Measurements from ENCODE around the gene MIPEP.

The MIPEP gene

GRCh38 chr13:23855360-23855759 is 33.8 kb downstream of the MIPEP start:
- Histone ChIP-seq H3K79me2 (ENCODE audit: low read length) (no peaks in the 10 kb centered on the region), H3K27ac (ENCODE audit: low read length) (no peak overlapping the region), H3K36me3 (replicated peaks; ENCODE audit: low read depth, low read length) (peaks cover 3% of the 10 kb centered on the region), H4K20me1 (ENCODE audit: insufficient read depth, low read length) (no peaks in the 10 kb centered on the region), H3K4me3 (ENCODE audit: low read length) (no peak overlapping the region), H3K9ac (ENCODE audit: low read length) (no peak overlapping the region), H3K9me3 (ENCODE audit: insufficient read depth, low read length) (no peaks in the 10 kb centered on the region), H2AFZ (ENCODE audit: low read depth, low read length) (no peak overlapping the region), H3K27me3 (ENCODE audit: low read depth, low read length) (no peaks in the 10 kb centered on the region), H3K4me2 (ENCODE audit: low read length) (no peak overlapping the region), H3K4me1 (ENCODE audit: low read length) (0 out of 2 replicates have a peak, but pooled peaks cover 5% of the 10 kb centered on the region)
- TF ChIP-seq, protein P1, sequence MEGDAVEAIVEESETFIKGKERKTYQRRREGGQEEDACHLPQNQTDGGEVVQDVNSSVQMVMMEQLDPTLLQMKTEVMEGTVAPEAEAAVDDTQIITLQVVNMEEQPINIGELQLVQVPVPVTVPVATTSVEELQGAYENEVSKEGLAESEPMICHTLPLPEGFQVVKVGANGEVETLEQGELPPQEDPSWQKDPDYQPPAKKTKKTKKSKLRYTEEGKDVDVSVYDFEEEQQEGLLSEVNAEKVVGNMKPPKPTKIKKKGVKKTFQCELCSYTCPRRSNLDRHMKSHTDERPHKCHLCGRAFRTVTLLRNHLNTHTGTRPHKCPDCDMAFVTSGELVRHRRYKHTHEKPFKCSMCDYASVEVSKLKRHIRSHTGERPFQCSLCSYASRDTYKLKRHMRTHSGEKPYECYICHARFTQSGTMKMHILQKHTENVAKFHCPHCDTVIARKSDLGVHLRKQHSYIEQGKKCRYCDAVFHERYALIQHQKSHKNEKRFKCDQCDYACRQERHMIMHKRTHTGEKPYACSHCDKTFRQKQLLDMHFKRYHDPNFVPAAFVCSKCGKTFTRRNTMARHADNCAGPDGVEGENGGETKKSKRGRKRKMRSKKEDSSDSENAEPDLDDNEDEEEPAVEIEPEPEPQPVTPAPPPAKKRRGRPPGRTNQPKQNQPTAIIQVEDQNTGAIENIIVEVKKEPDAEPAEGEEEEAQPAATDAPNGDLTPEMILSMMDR (IDR thresholded peaks at IDR 0.05; ENCODE audit: low read depth, low read length) = no peak
- TF ChIP-seq EZH2phosphoT487 (IDR thresholded peaks at IDR 0.05; ENCODE audit: low read depth) = no peak

GRCh38 chr13:23852351-23852750 is 36.8 kb downstream of the MIPEP start:
- H2AFZ ChIP-seq (ENCODE audit: low read depth, low read length) = no peak overlapping the region
- H3K4me3 ChIP-seq (ENCODE audit: low read length) = no peak overlapping the region
- no peaks in the 10 kb centered on the region for H3K79me2 ChIP-seq (ENCODE audit: low read length)
- H3K4me2 ChIP-seq (ENCODE audit: low read length) = no peak overlapping the region
- H3K9ac ChIP-seq (ENCODE audit: low read length) = no peak overlapping the region
- no peaks in the 10 kb centered on the region for H4K20me1 ChIP-seq (ENCODE audit: insufficient read depth, low read length)
- no peak for TF ChIP-seq EZH2phosphoT487 (IDR thresholded peaks at IDR 0.05; ENCODE audit: low read depth)
- TF ChIP-seq, protein P1 (IDR thresholded peaks at IDR 0.05; ENCODE audit: low read depth, low read length) = no peak
- no peaks in the 10 kb centered on the region for H3K27me3 ChIP-seq (ENCODE audit: low read depth, low read length)
- H3K36me3 ChIP-seq (replicated peaks; ENCODE audit: low read depth, low read length) = no peaks in the 10 kb centered on the region
- H3K4me1 ChIP-seq (ENCODE audit: low read length) = peaks cover 17% of the 10 kb centered on the region
- H3K27ac ChIP-seq (ENCODE audit: low read length) = no peak overlapping the region
- no peaks in the 10 kb centered on the region for H3K9me3 ChIP-seq (ENCODE audit: insufficient read depth, low read length)

GRCh38 chr13:23851106-23851505 is 38.1 kb downstream of the MIPEP start:
- no peaks in the 10 kb centered on the region for H3K79me2 ChIP-seq (ENCODE audit: low read length)
- no peak overlapping the region for H3K27ac ChIP-seq (ENCODE audit: low read length)
- no peaks in the 10 kb centered on the region for H3K36me3 ChIP-seq (replicated peaks; ENCODE audit: low read depth, low read length)
- H3K4me2 ChIP-seq (ENCODE audit: low read length) = no peak overlapping the region
- H3K27me3 ChIP-seq (ENCODE audit: low read depth, low read length) = no peaks in the 10 kb centered on the region
- H3K9me3 ChIP-seq (ENCODE audit: insufficient read depth, low read length) = no peaks in the 10 kb centered on the region
- no peak overlapping the region for H3K9ac ChIP-seq (ENCODE audit: low read length)
- H4K20me1 ChIP-seq (ENCODE audit: insufficient read depth, low read length) = no peaks in the 10 kb centered on the region
- no peak overlapping the region for H3K4me3 ChIP-seq (ENCODE audit: low read length)
- no peak overlapping the region for H2AFZ ChIP-seq (ENCODE audit: low read depth, low read length)
- TF ChIP-seq, protein P1 (IDR thresholded peaks at IDR 0.05; ENCODE audit: low read depth, low read length) = no peak
- TF ChIP-seq EZH2phosphoT487 (IDR thresholded peaks at IDR 0.05; ENCODE audit: low read depth) = no peak
- peaks cover 19% of the 10 kb centered on the region for H3K4me1 ChIP-seq (ENCODE audit: low read length)

DNA sequence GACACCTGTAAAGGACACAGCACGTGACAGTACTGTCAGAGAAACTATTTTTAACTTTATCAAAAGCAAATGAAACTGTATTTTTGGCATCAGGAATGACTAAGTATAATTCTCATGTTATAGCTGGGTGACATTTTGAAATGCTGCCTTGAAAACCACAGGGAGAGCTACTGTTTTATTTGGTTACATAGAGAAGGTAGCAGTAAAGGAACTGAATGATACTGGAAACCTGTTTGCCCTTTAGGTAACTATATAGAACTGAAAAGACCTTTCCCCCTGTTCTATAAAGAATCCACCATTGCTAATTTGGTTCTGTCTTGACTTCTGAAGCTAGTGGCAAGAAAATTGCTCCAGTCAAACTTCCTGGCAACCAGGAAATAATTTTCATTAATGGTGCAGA is 39.1 kb downstream of the MIPEP start:
- Histone ChIP-seq H3K79me2 (ENCODE audit: low read length) (no peaks in the 10 kb centered on the region), H3K27me3 (ENCODE audit: low read depth, low read length) (no peaks in the 10 kb centered on the region), H3K9me3 (ENCODE audit: insufficient read depth, low read length) (no peaks in the 10 kb centered on the region), H3K4me3 (ENCODE audit: low read length) (no peak overlapping the region), H4K20me1 (ENCODE audit: insufficient read depth, low read length) (no peaks in the 10 kb centered on the region), H3K4me1 (ENCODE audit: low read length) (peaks cover 25% of the 10 kb centered on the region), H3K36me3 (replicated peaks; ENCODE audit: low read depth, low read length) (no peaks in the 10 kb centered on the region), H3K27ac (ENCODE audit: low read length) (no peak overlapping the region), H3K4me2 (ENCODE audit: low read length) (no peak overlapping the region), H3K9ac (ENCODE audit: low read length) (no peak overlapping the region), H2AFZ (ENCODE audit: low read depth, low read length) (no peak overlapping the region)
- TF ChIP-seq EZH2phosphoT487 (IDR thresholded peaks at IDR 0.05; ENCODE audit: low read depth) = no peak
- TF ChIP-seq, protein P1 (IDR thresholded peaks at IDR 0.05; ENCODE audit: low read depth, low read length) = no peak
